HFFc6 (cell line): Measurements from ENCODE around the gene ZNF217. TPM values are rescaled to one million over a fixed set of nuclear protein-coding genes. Genes with fewer than 3 reads are reported as not detected.
"Not testable (repeated sequence)": the region's sequence is repeated elsewhere in the genome, so short reads cannot be mapped to it uniquely, and the experiment has no call there.

ENCODE experiments used
- DNase-seq: peaks from one replicate; pipeline ENCODE4 v3.0.0-alpha.2; 2018
- H3K27ac Mint-ChIP-seq: 2 replicates; pipeline ENCODE4 v1.8.0; 2020; ENCODE audit warnings: mild to moderate bottlenecking, mixed read lengths
- H3K27me3 Mint-ChIP-seq: 2 replicates; pipeline ENCODE4 v1.8.0; 2021; ENCODE audit warnings: mild to moderate bottlenecking, moderate library complexity, mixed read lengths; ENCODE audit not compliant: insufficient read depth
- H3K36me3 Mint-ChIP-seq: 2 replicates; pipeline ENCODE4 v1.8.0; 2021; ENCODE audit warnings: low read depth, mixed read lengths
- H3K4me1 Mint-ChIP-seq: 2 replicates; pipeline ENCODE4 v1.8.0; 2020; ENCODE audit warnings: low read depth, mixed read lengths
- H3K4me3 Mint-ChIP-seq: 2 replicates; pipeline ENCODE4 v1.8.0; 2020; ENCODE audit warnings: mild to moderate bottlenecking, moderate library complexity, mixed read lengths
- H3K9me3 Mint-ChIP-seq: 2 replicates; pipeline ENCODE4 v1.8.0; 2020; ENCODE audit warnings: mild to moderate bottlenecking, mixed read lengths
- total RNA-seq, 6 experiments: library from RNA; stranded (reverse); fragmentation: NEBNext Ultra II Directional; extraction: Animal tissue kit (Norgen Biotek cat#: 25700); gene quantifications; 2 replicates in 1 of 6; 3 replicates in 5 of 6; pipeline ENCODE4 v1.2.3, GENCODE V29; 2021
- TF ChIP-seq, protein P1 (sequence below): fragments of 200-600 bp; sonication (generic); IDR thresholded peaks from 2 replicates; pipeline ENCODE4 v1.5.0; 2021; ENCODE audit warnings: antibody characterized with exemption, mild to moderate bottlenecking

The ZNF217 gene
- total RNA-seq, 6 experiments from 2014 or later = 38.5 to 42.9 (median 40.1) TPM

DNA sequence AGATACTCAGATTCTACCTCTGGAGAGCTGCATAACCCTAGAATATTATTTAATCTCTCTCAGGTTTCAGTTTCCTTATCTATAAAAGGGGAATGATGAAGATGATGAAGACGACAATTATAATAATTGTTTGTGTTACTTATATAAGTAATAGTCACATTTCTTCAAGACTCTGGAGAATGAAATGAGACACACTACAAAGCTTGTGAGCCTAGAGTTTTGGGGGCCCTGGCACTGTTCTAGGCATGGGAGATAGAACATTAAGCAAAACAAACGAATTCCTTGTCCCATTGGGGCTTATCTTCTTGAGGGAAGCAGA is 5.4 kb upstream of the ZNF217 start:
- DNase-seq = no peak
- H3K9me3 Mint-ChIP-seq = no peaks in the 10 kb centered on the region
- no peak overlapping the region for H3K27ac Mint-ChIP-seq
- TF ChIP-seq, protein P1, sequence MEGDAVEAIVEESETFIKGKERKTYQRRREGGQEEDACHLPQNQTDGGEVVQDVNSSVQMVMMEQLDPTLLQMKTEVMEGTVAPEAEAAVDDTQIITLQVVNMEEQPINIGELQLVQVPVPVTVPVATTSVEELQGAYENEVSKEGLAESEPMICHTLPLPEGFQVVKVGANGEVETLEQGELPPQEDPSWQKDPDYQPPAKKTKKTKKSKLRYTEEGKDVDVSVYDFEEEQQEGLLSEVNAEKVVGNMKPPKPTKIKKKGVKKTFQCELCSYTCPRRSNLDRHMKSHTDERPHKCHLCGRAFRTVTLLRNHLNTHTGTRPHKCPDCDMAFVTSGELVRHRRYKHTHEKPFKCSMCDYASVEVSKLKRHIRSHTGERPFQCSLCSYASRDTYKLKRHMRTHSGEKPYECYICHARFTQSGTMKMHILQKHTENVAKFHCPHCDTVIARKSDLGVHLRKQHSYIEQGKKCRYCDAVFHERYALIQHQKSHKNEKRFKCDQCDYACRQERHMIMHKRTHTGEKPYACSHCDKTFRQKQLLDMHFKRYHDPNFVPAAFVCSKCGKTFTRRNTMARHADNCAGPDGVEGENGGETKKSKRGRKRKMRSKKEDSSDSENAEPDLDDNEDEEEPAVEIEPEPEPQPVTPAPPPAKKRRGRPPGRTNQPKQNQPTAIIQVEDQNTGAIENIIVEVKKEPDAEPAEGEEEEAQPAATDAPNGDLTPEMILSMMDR = no peak
- no peak overlapping the region for H3K4me3 Mint-ChIP-seq
- no peaks in the 10 kb centered on the region; the same call in 1 of the 2 replicates for H3K27me3 Mint-ChIP-seq
- no peaks in the 10 kb centered on the region for H3K36me3 Mint-ChIP-seq
- peaks cover 45% of the 10 kb centered on the region for H3K4me1 Mint-ChIP-seq

DNA sequence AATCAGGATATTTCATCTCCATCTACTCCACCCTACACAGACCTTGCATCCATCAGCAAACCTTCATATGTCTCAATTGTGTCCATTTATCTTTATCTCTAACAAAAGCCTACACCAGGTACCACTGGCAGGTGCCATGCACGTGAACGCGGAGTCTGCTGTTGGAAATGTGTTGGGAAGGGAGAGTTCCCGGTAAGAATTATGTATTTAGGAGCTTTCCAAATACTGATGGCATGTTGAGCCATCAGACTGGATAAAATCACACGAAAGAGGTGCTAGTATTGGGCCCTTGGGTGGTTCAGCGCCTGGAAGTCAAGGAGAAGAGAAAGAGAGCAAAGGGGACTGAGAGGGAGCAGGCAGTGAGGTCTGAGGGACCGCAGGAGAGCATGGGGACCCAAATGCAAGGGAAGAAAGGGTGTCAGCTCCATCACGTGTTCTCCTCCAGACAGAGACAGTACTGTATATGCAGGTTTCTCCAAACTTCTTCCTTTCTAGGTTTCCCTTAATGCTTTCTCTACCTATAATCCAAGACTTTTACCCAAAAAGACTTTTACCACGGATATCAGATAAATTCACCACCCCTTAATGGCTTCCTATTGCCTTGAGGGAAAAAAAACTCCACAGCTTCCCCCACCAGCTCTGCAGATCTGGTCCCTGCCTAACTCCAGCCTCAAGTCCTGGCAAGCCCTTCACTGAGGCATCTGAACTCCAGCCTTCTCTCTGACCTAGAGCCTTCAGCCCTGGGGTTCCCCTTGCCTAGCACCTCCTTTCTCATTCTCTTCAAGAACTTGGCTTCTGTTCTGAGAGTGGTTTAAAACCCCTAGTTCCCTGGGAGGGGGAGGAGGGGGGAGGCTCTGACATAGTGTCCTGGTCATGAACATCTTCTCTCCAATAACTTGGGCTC is 4.8 kb upstream of the ZNF217 start:
- Mint-ChIP-seq H3K36me3 (no peaks in the 10 kb centered on the region), H3K9me3 (no peaks in the 10 kb centered on the region), H3K4me3 (no peak overlapping the region), H3K27ac (no peak overlapping the region), H3K4me1 (peaks cover 45% of the 10 kb centered on the region), H3K27me3 (no peaks in the 10 kb centered on the region; the same call in 1 of the 2 replicates)
- DNase-seq = no peak
- TF ChIP-seq, protein P1 = no peak

DNA sequence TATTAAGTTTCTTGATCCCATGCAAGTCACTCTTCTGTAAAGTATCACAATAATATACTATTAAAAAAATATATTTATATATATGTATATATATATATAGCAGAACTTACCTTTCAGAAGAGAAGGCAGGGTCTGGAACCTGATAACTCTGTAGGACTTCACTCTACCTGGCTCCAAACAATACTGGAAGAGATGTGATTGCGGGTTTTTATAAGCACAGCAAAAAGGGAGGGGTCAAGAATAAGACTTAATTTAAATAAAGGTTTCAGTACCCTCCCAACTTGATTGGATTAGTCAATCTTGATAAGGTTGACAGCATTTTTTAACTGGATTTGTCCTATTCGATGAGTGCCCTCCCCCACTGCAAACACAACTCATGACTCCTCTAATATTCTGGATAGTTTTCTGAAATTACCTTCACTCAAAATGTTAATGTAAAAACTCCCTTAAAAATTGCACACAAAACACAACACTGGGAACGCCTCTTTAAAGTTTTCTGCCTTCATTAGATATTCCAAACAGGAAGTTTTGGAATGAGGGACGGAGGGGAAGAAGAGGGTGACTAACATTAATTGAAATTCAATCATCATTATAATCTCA is 4.0 kb upstream of the ZNF217 start:
- Mint-ChIP-seq H3K27me3 (peaks cover 3% of the 10 kb centered on the region), H3K9me3 (no peaks in the 10 kb centered on the region), H3K4me1 (peaks cover 45% of the 10 kb centered on the region), H3K36me3 (no peaks in the 10 kb centered on the region), H3K27ac (no peak overlapping the region), H3K4me3 (no peak overlapping the region)
- no peak for DNase-seq
- TF ChIP-seq, protein P1 = no peak

DNA sequence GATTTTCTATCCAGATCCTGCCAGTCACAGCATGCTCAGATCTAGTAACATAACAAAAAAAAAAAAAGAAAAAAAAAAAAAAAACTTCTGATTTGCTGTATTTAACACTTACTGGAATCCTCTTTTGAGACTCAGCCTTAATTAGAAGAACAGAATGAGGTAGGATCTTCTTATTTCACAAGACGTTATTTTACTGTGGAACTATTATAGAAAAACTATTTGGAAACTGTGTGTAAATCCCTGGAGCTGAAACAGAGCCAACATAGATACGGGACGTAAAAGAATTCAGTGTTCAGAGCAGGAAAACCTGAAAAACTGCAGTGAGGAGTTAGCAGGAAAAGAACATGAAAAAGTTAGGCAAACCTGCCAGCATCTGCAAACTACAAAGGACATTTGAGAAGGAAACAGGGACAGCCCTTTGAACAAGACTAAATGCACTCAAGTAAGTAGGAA is 3.4 kb upstream of the ZNF217 start:
- TF ChIP-seq, protein P1 = no peak
- Mint-ChIP-seq H3K36me3 (peaks cover 2% of the 10 kb centered on the region), H3K4me1 (peaks cover 46% of the 10 kb centered on the region), H3K27me3 (peaks cover 5% of the 10 kb centered on the region), H3K27ac (peak overlapping the region; percentile 16; the same call in 1 of the 2 replicates), H3K4me3 (no peak overlapping the region), H3K9me3 (no peaks in the 10 kb centered on the region)
- DNase-seq = no peak

DNA sequence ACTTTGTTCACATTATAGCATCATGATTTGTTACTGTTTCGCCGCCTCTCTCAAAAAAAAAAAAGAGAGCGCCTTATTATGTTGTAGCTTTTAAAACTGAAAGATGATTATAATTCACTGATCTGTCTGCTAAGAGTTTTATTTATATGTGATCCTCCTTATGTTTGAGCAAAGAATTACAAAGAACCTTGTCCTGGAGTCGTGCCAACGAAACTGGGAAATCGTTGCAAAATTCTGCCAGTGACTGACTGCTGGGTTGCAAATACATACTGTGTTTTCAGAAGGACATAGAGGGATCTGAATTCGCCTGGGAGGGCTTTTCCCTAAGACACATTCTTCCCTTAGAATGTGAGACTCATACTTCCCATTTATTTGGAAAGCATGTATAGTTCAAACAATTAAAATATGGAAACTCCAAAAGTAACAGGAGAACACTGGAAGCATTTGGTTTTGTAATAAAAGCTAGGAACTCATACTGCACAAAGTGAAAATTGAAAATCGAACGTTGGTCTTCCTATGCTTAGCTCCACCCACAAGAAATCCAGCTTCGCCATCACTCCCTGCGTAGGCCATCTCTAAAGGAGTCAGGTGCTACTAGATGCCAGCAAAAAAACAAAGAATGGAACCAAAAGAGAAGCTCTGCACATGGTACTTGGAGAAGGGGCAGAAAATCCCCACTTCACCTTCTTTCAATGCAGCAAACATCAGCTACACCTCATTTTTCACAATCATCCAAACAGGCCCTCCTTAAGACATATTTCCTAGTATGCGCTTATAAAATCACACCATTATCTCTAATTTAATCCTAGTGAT is 2.8 kb upstream of the ZNF217 start:
- Mint-ChIP-seq H3K4me1 (peaks cover 53% of the 10 kb centered on the region), H3K27ac (peak overlapping the region; percentile 9; the same call in 1 of the 2 replicates)
- H3K36me3 Mint-ChIP-seq, H3K27me3 Mint-ChIP-seq, H3K4me3 Mint-ChIP-seq, DNase-seq, H3K9me3 Mint-ChIP-seq: not testable (repeated sequence)

DNA sequence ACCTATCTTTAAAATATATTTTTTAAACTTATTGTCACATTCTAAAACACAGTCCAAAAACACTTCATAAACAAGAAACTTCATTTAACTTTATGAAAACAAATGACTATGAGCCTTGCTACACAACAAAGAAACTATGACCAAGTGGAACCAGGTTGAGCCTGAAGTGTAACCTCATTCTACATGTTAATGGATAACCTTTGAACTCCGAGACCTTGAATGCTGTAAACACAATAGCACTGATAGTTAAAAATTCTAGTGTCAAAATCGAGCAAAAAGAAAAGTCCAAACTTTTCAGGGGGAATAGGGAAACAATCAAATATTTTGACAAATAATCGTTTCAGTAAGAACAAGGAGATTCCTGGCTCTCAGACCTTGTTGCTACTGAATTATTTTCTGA is 2.1 kb upstream of the ZNF217 start:
- H3K4me3 Mint-ChIP-seq, H3K27me3 Mint-ChIP-seq, H3K9me3 Mint-ChIP-seq, H3K27ac Mint-ChIP-seq, DNase-seq, H3K36me3 Mint-ChIP-seq: not testable (repeated sequence)
- peaks cover 59% of the 10 kb centered on the region for H3K4me1 Mint-ChIP-seq
